A549 (cell line): Measurements from ENCODE around the gene ACBD4. TPM values are rescaled to one million over a fixed set of nuclear protein-coding genes. Genes with fewer than 3 reads are reported as not detected.
A peak's percentile ranks its signal among the peaks of the same experiment; 100 is the strongest.

Source experiments
- ATAC-seq, 2 experiments: fragments of 200-7000 bp in 1 of 2; fragments of >200 bp in 1 of 2; cut with Nextera tagmentation in 1 of 2; cut with Tn5 transposase in 1 of 2; 3 replicates each; pipeline versions ENCODE4 v1.8.0 to v1.9.1; 2018 to 2020; ENCODE audit warnings: mild to moderate bottlenecking in 1 of 2, moderate library complexity in 1 of 2
- CTCF ChIA-PET: fragments of 300-600 bp; sonication (Branson Sonifier 250); formaldehyde crosslinking; extraction: SDS; loops from one replicate; lab custom pipeline; 2021; ENCODE audit warnings: antibody characterized with exemption, inconsistent platforms; lab: Yijun Ruan, JAX
- POLR2A ChIA-PET: fragments of 350-600 bp; formaldehyde crosslinking; extraction: SDS; loops from one replicate; lab custom pipeline; 2021; ENCODE audit warnings: antibody characterized with exemption, inconsistent platforms; lab: Yijun Ruan, JAX
- DNase-seq, 2 experiments: peaks; one replicate each; pipeline versions ENCODE4 v3.0.0 to v3.0.0-alpha.2; 2011 to 2016; ENCODE audit warnings: low read depth in 1 of 2, low spot score in 1 of 2
- FAIRE-seq: peaks from 2 replicates; lab custom pipeline; 2011; peaks lifted over from hg19 to GRCh38; lab: Jason Lieb, UNC
- H3K27ac ChIP-seq, 2 experiments: fragments of >200 bp; sonication (Bioruptor Twin); formaldehyde crosslinking; 3 replicates each; pipeline ENCODE4 v1.5.1; 2016 to 2017
- H3K4me1 ChIP-seq: fragments of >200 bp; sonication (Bioruptor Twin); formaldehyde crosslinking; 3 replicates; pipeline ENCODE4 v1.6.1; 2016
- H3K4me2 ChIP-seq: fragments of >200 bp; sonication (Bioruptor Twin); formaldehyde crosslinking; 3 replicates; pipeline ENCODE4 v1.6.1; 2016
- H3K4me3 ChIP-seq: fragments of >200 bp; sonication (Bioruptor Twin); formaldehyde crosslinking; 3 replicates; pipeline ENCODE4 v1.5.1; 2016
- H3K9me3 ChIP-seq: fragments of >200 bp; sonication (Bioruptor Twin); formaldehyde crosslinking; 3 replicates; pipeline ENCODE4 v1.6.1; 2016
- BCL3 ChIP-seq: fragments of >200 bp; sonication (Bioruptor Twin); formaldehyde crosslinking; IDR thresholded peaks from 3 replicates; pipeline ENCODE4 v1.6.1; 2016
- BHLHE40 ChIP-seq: IDR thresholded peaks from 2 replicates; pipeline ENCODE4 v1.6.1; 2012; ENCODE audit warnings: low read depth, low read length, inconsistent platforms
- CEBPB ChIP-seq, 2 experiments: fragments of >200 bp in 1 of 2; sonication (Bioruptor Twin) in 1 of 2; formaldehyde crosslinking in 1 of 2; IDR thresholded peaks; 2 replicates each; pipeline ENCODE4 v1.6.1; 2012 to 2016
- CHD2 ChIP-seq: fragments of 150-350 bp; IDR thresholded peaks from 2 replicates; pipeline ENCODE4 v1.6.1; 2014; ENCODE audit warnings: low read length; ENCODE audit not compliant: partially characterized antibody
- EHF ChIP-seq: fragments of 250-450 bp; sonication (Bioruptor Pico); IDR thresholded peaks from 2 replicates; pipeline ENCODE4 v1.5.0; 2020; ENCODE audit warnings: mild to moderate bottlenecking
- EHMT2 ChIP-seq: fragments of 200-600 bp; sonication (generic); IDR thresholded peaks from 2 replicates; pipeline ENCODE4 v1.6.1; 2016; ENCODE audit warnings: antibody characterized with exemption, low read depth, mild to moderate bottlenecking, moderate library complexity
- EP300 ChIP-seq, 2 experiments: fragments of >200 bp; sonication (Bioruptor Twin); formaldehyde crosslinking; IDR thresholded peaks; 2 replicates in 1 of 2; 3 replicates in 1 of 2; pipeline ENCODE4 v1.6.1; 2016 to 2017
- ESRRA ChIP-seq: fragments of 150-350 bp; IDR thresholded peaks from 2 replicates; pipeline ENCODE4 v1.6.1; 2014; ENCODE audit warnings: mild to moderate bottlenecking, low read length, borderline replicate concordance
- FOSB ChIP-seq: fragments of 250-450 bp; sonication (Bioruptor Pico); IDR thresholded peaks from 2 replicates; pipeline ENCODE4 v1.5.0; 2020; ENCODE audit warnings: mild to moderate bottlenecking, moderate library complexity
- FOSL2 ChIP-seq, 2 experiments: fragments of 450-650 bp in 1 of 2; fragments of >200 bp in 1 of 2; sonication (Bioruptor Twin) in 1 of 2; formaldehyde crosslinking; IDR thresholded peaks; 2 replicates each; pipeline versions ENCODE4 v1.5.0 to v1.6.1; 2016 to 2020; ENCODE audit warnings: mild to moderate bottlenecking in 1 of 2, moderate library complexity in 1 of 2
- FOXS1 ChIP-seq: fragments of 250-450 bp; sonication (Bioruptor Pico); IDR thresholded peaks from 2 replicates; pipeline ENCODE4 v1.5.0; 2020; ENCODE audit warnings: mild to moderate bottlenecking, moderate library complexity
- GATA3 ChIP-seq: IDR thresholded peaks from 2 replicates; pipeline ENCODE4 v1.6.1; 2012; ENCODE audit warnings: borderline replicate concordance
- HDAC2 ChIP-seq: fragments of 200-600 bp; sonication (generic); IDR thresholded peaks from 2 replicates; pipeline ENCODE4 v1.6.1; 2016
- HES2 ChIP-seq: fragments of >200 bp; sonication (Bioruptor Twin); formaldehyde crosslinking; IDR thresholded peaks from 2 replicates; pipeline ENCODE4 v1.6.1; 2016
- HEYL ChIP-seq: fragments of 250-450 bp; sonication (Bioruptor Pico); IDR thresholded peaks from 2 replicates; pipeline ENCODE4 v1.8.0; 2021; ENCODE audit warnings: mild to moderate bottlenecking, moderate library complexity
- HOXA7 ChIP-seq: fragments of 250-450 bp; sonication (Bioruptor Pico); IDR thresholded peaks from 2 replicates; pipeline ENCODE4 v1.5.0; 2020; ENCODE audit warnings: mild to moderate bottlenecking, moderate library complexity
- HOXB13 ChIP-seq: fragments of 250-450 bp; sonication (Bioruptor Pico); IDR thresholded peaks from 2 replicates; pipeline ENCODE4 v1.5.0; 2020; ENCODE audit warnings: low read depth, mild to moderate bottlenecking, moderate library complexity
- HOXB5 ChIP-seq: fragments of 250-450 bp; sonication (Bioruptor Pico); IDR thresholded peaks from 2 replicates; pipeline ENCODE4 v1.5.0; 2020; ENCODE audit warnings: mild to moderate bottlenecking, moderate library complexity
- JUNB ChIP-seq: fragments of >200 bp; sonication (Bioruptor Twin); formaldehyde crosslinking; IDR thresholded peaks from 2 replicates; pipeline ENCODE4 v1.6.1; 2016
- KDM1A ChIP-seq: fragments of 200-600 bp; sonication (generic); IDR thresholded peaks from 2 replicates; pipeline ENCODE4 v1.6.1; 2016; ENCODE audit warnings: low read depth, mild to moderate bottlenecking
- KDM5A ChIP-seq: fragments of 200-600 bp; sonication (generic); IDR thresholded peaks from 2 replicates; pipeline ENCODE4 v1.6.1; 2016; ENCODE audit warnings: antibody characterized with exemption, mild to moderate bottlenecking
- MAZ ChIP-seq: fragments of 150-350 bp; IDR thresholded peaks from 2 replicates; pipeline ENCODE4 v1.6.1; 2014; ENCODE audit warnings: antibody characterized with exemption, low read depth, low read length, borderline replicate concordance
- MYC ChIP-seq: IDR thresholded peaks from 2 replicates; pipeline ENCODE4 v1.6.1; 2012; ENCODE audit warnings: mild to moderate bottlenecking, inconsistent platforms, low read length, improper control_type of control experiment, borderline replicate concordance
- NR3C1 ChIP-seq: fragments of >200 bp; sonication (Bioruptor Twin); formaldehyde crosslinking; IDR thresholded peaks from 3 replicates; pipeline ENCODE4 v1.6.1; 2017
- POLR2A ChIP-seq: IDR thresholded peaks from 2 replicates; pipeline ENCODE4 v1.6.1; 2012; ENCODE audit warnings: mild to moderate bottlenecking, low read length
- POLR2AphosphoS2 ChIP-seq: conservative IDR thresholded peaks from 2 replicates; pipeline ENCODE4 v1.6.1; 2012; ENCODE audit warnings: low read length, improper control_type of control experiment, inconsistent platforms
- RARB ChIP-seq: fragments of 250-450 bp; sonication (Bioruptor Pico); IDR thresholded peaks from 2 replicates; pipeline ENCODE4 v1.8.0; 2021; ENCODE audit warnings: mild to moderate bottlenecking, moderate library complexity
- RCOR1 ChIP-seq: fragments of 150-350 bp; IDR thresholded peaks from 2 replicates; pipeline ENCODE4 v1.6.1; 2014; ENCODE audit warnings: antibody characterized with exemption, low read length, low read depth
- TFCP2L1 ChIP-seq: fragments of 250-450 bp; sonication (Bioruptor Pico); IDR thresholded peaks from 2 replicates; pipeline ENCODE4 v1.5.0; 2021; ENCODE audit warnings: mild to moderate bottlenecking
- TP53 ChIP-seq: fragments of 250-450 bp; sonication (Bioruptor Pico); IDR thresholded peaks from 2 replicates; pipeline ENCODE4 v1.5.0; 2021; ENCODE audit warnings: mild to moderate bottlenecking, moderate library complexity
- WGBS: methylation state at CpG from one replicate; pipeline ENCODE4 v1.1.6; 2017; ENCODE audit errors: missing lambda C conversion rate; 5-methylcytosine and 5-hydroxymethylcytosine counted together
- polyA plus RNA-seq, 4 experiments: library from polyadenylated mRNA; depleted of rRNA in 3 of 4; stranded (reverse); fragments of >200 nt; fragmentation: RNase III in 1 of 4; extraction: RNeasy Plus Mini Kit Qiagen cat#74134 plus additional on column Dnase treatment in 1 of 4; gene quantifications; 2 replicates in 3 of 4; 3 replicates in 1 of 4; pipeline ENCODE4 v1.2.3, GENCODE V29; 2011 to 2017
- TF ChIP-seq, protein P1 (sequence below): fragments of 250-450 bp; sonication (Bioruptor Pico); IDR thresholded peaks from 2 replicates; pipeline ENCODE4 v1.5.0; 2021; ENCODE audit warnings: mild to moderate bottlenecking, moderate library complexity, borderline replicate concordance
- TF ChIP-seq, protein P2 (sequence below): IDR thresholded peaks from 2 replicates; pipeline ENCODE4 v1.6.1; 2012
- TF ChIP-seq, protein P3 (sequence below): fragments of 200-600 bp; sonication (generic); IDR thresholded peaks from 2 replicates; pipeline ENCODE4 v1.6.1; 2016; ENCODE audit warnings: antibody characterized with exemption, mild to moderate bottlenecking, moderate library complexity
- TF ChIP-seq, protein P4 (sequence below): IDR thresholded peaks from 2 replicates; pipeline ENCODE4 v1.6.1; 2012; ENCODE audit warnings: low read depth, borderline replicate concordance

The ACBD4 gene
- polyA plus RNA-seq, 2 of the 4 experiments (the other 2 are of a cell fraction) = 11.4 to 13.7 TPM

GRCh38 chr17:45147581-45148182, 12.2 kb downstream of the ACBD4 start:
- H3K27ac ChIP-seq = peak overlapping the region; percentile 97 to 98
- WGBS = under 1% methylated on average over 34 of the region's 38 CpGs
- peak overlapping the region; percentile 61 for H3K4me3 ChIP-seq
- ChIA-PET POLR2A (interaction anchor here (0.6 to 7.5 kb wide), 46 partner anchors 8 to 662 kb away, joined by 3 to 404 read pairs (median 9); partner anchors contain the start of genes ACBD4, FMNL1, HEXIM2 and MAP3K14), CTCF (interaction anchor here (0.7 to 43.5 kb wide), 9 partner anchors 15 to 278 kb away, joined by 3 to 2147 read pairs (median 10); partner anchors contain the start of genes ACBD4, FMNL1, HEXIM2 and PLCD3)
- H3K9me3 ChIP-seq = no peaks in the 10 kb centered on the region
- peak overlapping the region; percentile 93 for H3K4me2 ChIP-seq
- peak; percentile 83 to 99 for DNase-seq
- H3K4me1 ChIP-seq = peaks cover 25% of the 10 kb centered on the region
- ATAC-seq = peak; percentile 35 to 50
- peak; percentile 77 for FAIRE-seq
- TF ChIP-seq POLR2A = no peak
- peak; percentile 84; the same call in 1 of the 2 replicates for TF ChIP-seq HOXB13 (CRISPR knock-in tag)
- TF ChIP-seq RCOR1 = no peak
- TF ChIP-seq EHMT2 = no peak
- no peak for TF ChIP-seq HES2
- TF ChIP-seq HOXB5 (CRISPR knock-in tag) = peak; percentile 91; the same call in 1 of the 2 replicates
- no peak for TF ChIP-seq JUNB
- TF ChIP-seq FOSB (CRISPR knock-in tag) = peak; percentile 97
- TF ChIP-seq, protein P1, sequence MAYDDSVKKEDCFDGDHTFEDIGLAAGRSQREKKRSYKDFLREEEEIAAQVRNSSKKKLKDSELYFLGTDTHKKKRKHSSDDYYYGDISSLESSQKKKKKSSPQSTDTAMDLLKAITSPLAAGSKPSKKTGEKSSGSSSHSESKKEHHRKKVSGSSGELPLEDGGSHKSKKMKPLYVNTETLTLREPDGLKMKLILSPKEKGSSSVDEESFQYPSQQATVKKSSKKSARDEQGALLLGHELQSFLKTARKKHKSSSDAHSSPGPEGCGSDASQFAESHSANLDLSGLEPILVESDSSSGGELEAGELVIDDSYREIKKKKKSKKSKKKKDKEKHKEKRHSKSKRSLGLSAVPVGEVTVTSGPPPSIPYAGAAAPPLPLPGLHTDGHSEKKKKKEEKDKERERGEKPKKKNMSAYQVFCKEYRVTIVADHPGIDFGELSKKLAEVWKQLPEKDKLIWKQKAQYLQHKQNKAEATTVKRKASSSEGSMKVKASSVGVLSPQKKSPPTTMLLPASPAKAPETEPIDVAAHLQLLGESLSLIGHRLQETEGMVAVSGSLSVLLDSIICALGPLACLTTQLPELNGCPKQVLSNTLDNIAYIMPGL (CRISPR knock-in tag) = peak; percentile 99
- peak; percentile 92 for TF ChIP-seq FOXS1
- peak; percentile 91; the same call in 1 of the 2 replicates for TF ChIP-seq RARB (CRISPR knock-in tag)
- TF ChIP-seq, protein P2, sequence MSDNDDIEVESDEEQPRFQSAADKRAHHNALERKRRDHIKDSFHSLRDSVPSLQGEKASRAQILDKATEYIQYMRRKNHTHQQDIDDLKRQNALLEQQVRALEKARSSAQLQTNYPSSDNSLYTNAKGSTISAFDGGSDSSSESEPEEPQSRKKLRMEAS = peak; percentile 99
- no peak for TF ChIP-seq FOSL2 (IDR thresholded peaks at IDR 0.05)
- peak; percentile 45; the same call in 1 of the 2 replicates for TF ChIP-seq FOSL2 (CRISPR knock-in tag; IDR thresholded peaks at IDR 0.05)
- TF ChIP-seq NR3C1 = no peak
- TF ChIP-seq ESRRA = no peak
- TF ChIP-seq TP53 (CRISPR knock-in tag) = peak; percentile 90
- TF ChIP-seq KDM1A = no peak
- peak in 1 of 2 experiments; percentile 70; a peak in 1 of 4 replicates for TF ChIP-seq CEBPB (IDR thresholded peaks at IDR 0.05)
- peak; percentile 86; the same call in 1 of the 2 replicates for TF ChIP-seq MYC
- peak; percentile 92 for TF ChIP-seq BHLHE40
- 0 out of 2 replicates have a peak, but pooled peaks have one; percentile 73 for TF ChIP-seq EHF (CRISPR knock-in tag)
- no peak for TF ChIP-seq KDM5A
- TF ChIP-seq HEYL (CRISPR knock-in tag) = no peak
- no peak for TF ChIP-seq EP300 (IDR thresholded peaks at IDR 0.05)
- TF ChIP-seq, protein P3, sequence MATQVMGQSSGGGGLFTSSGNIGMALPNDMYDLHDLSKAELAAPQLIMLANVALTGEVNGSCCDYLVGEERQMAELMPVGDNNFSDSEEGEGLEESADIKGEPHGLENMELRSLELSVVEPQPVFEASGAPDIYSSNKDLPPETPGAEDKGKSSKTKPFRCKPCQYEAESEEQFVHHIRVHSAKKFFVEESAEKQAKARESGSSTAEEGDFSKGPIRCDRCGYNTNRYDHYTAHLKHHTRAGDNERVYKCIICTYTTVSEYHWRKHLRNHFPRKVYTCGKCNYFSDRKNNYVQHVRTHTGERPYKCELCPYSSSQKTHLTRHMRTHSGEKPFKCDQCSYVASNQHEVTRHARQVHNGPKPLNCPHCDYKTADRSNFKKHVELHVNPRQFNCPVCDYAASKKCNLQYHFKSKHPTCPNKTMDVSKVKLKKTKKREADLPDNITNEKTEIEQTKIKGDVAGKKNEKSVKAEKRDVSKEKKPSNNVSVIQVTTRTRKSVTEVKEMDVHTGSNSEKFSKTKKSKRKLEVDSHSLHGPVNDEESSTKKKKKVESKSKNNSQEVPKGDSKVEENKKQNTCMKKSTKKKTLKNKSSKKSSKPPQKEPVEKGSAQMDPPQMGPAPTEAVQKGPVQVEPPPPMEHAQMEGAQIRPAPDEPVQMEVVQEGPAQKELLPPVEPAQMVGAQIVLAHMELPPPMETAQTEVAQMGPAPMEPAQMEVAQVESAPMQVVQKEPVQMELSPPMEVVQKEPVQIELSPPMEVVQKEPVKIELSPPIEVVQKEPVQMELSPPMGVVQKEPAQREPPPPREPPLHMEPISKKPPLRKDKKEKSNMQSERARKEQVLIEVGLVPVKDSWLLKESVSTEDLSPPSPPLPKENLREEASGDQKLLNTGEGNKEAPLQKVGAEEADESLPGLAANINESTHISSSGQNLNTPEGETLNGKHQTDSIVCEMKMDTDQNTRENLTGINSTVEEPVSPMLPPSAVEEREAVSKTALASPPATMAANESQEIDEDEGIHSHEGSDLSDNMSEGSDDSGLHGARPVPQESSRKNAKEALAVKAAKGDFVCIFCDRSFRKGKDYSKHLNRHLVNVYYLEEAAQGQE = peak; percentile 16; the same call in 1 of the 2 replicates
- TF ChIP-seq MAZ = peak; percentile 48; the same call in 1 of the 2 replicates
- peak; percentile 97 for TF ChIP-seq HOXA7 (CRISPR knock-in tag)
- TF ChIP-seq POLR2AphosphoS2 = peak; percentile 89; the same call in 1 of the 2 replicates
- TF ChIP-seq HDAC2 = no peak; the same call in 1 of the 2 replicates
- peak; percentile 88 for TF ChIP-seq GATA3
- peak; percentile 87 for TF ChIP-seq CHD2
- TF ChIP-seq BCL3 = 0 out of 3 replicates have a peak, but pooled peaks have one; percentile 2
- TF ChIP-seq, protein P4, sequence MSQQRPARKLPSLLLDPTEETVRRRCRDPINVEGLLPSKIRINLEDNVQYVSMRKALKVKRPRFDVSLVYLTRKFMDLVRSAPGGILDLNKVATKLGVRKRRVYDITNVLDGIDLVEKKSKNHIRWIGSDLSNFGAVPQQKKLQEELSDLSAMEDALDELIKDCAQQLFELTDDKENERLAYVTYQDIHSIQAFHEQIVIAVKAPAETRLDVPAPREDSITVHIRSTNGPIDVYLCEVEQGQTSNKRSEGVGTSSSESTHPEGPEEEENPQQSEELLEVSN = 0 out of 2 replicates have a peak, but pooled peaks have one; percentile 44
- 0 out of 2 replicates have a peak, but pooled peaks have one; percentile 15 for TF ChIP-seq TFCP2L1
